Measurements from ENCODE around the gene POLD4.

Gene POLD4

GRCh38 chr11:67387518-67387917 lies 34.2 kb upstream of the POLD4 start:
- DNase-seq: no peak

DNA sequence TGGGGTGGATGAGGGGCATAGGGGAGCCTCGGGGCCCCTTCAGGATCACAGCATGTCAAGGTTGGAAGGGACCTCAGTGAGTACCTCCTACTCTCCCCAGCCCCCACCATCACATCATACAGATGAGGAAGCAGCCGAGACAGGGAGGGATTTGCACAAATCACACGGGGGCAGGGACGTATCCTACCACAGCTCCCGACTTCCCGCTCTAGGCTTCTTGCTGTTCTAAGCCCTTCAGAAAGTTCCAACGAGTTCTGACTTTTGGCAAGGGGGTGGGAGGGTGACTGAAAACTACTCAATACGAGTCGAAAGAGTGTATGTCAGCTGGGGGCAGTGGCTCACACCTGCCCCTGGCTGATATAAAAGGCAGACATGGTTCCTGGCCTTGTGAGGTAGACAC lies 33.7 kb upstream of the POLD4 start:
- no peak for DNase-seq

DNA sequence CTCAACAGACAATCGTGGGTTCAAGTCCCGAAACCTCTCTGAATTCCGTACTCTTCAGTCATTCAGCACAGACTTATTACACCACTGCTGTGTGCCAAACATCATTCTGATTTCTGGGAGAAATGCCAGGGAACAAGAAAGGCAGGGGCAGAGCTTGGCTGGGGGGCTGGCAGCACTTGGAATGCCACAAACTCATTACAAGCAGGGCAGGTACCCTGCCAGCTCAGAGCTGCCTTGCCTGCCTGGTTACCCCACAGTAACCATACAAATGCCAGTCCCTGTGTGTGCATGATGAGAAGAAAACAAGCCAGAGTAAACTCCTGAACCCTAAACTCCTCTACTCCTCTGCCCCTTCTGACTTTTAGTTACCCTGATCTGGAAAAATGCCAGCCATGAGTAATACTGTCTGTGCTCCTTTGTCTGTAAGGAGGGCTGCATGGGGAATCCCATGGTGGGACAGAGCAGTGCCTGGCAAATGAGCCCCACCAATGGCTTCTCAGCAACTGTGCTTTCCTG lies 31.6 kb upstream of the POLD4 start:
- no peak for DNase-seq

DNA sequence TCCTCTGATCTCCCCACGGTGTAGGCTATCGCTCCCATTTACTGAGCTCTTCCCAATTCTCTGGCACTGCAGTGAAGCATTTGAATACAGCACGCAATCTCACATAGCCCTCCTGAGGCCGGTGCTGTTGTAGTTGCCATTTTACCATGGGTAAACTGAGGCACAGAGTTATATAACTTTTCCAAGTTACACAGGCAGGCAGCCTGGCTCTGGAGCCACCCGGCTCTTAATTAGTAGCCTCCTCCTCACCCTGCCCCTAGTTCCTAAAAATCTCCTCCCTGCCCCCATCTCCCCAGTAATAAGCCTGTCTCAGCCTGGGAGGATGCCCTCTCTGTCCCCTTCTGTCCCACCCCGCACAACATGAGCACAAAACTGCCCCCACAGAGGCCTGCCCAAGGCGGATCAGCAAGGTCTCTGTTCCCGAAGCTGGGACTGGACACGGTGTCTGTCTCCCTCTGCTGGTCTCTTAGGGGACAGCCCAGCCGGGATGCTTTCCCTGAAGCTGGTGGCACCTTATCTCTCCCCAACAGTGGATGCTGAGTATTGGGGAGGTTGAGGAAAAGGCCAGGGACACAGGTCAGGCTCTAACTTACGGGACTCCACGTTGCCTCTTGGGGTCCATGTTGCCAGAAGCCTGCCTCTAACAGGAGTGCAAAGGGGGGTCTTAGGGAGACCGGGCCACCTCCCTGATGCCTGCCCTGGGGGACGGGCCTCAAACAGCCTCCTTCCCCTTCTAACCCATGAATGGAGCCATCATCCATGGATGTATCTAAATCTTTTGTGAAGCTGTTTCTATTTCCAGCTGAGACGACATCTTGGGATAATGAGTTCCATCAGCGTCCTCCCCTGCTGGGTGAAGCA lies 29.2 kb upstream of the POLD4 start:
- DNase-seq: peak; percentile 77

- no peak for DNase-seq
Measured at GRCh38 chr11:67381244-67381972, 28.1 kb upstream of the POLD4 start.

DNA sequence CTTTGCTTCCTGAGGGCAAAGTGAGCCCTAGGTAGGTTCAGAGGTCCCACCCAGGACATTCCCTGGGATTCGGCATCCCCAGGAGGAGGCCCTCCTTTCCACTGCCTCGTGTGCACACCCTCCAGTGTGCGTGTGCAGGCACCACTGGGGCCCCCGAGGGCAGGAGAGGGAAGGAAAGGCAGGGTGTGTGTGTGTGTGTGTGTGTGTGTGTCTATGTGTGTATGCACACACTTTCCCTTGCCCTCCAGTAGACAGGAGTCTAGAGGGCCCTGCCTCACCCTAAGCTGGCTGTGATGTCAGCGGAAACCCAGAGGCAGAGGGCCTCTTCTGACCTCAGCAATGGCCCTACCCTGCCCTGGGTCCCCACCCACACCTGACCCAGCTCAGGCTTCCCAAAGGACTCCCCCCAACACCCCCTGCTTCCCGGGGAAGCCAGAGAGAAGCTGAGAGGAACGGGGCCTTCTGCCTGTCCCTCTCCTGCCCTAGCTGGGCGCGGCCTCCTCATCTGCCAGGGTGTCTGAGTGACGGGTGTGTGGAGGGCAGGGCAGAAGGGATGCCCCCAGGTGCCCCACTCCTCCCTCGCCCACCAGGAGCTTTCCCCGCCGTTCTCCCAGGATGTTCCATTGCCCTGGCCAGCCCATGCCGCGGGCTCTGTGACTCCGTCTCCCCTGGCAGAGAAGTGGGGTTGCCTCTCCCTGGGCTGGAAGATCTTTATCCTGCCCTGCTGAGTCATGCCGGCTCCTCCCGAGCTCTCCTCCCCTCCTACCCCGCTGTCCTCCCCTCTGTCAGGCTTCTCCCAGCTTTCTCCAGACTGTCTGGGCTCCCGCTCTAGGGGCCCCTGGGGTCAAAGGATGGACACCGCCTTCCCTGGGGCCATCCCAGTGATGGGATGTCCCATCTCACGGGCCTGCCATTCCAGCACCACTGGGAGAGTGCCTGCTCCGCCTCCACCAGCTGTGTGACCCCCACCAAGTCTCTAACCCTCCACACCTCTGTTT lies 26.0 kb upstream of the POLD4 start:
- DNase-seq: no peak

GRCh38 chr11:67378544-67378943 lies 25.2 kb upstream of the POLD4 start:
- DNase-seq: no peak

DNA sequence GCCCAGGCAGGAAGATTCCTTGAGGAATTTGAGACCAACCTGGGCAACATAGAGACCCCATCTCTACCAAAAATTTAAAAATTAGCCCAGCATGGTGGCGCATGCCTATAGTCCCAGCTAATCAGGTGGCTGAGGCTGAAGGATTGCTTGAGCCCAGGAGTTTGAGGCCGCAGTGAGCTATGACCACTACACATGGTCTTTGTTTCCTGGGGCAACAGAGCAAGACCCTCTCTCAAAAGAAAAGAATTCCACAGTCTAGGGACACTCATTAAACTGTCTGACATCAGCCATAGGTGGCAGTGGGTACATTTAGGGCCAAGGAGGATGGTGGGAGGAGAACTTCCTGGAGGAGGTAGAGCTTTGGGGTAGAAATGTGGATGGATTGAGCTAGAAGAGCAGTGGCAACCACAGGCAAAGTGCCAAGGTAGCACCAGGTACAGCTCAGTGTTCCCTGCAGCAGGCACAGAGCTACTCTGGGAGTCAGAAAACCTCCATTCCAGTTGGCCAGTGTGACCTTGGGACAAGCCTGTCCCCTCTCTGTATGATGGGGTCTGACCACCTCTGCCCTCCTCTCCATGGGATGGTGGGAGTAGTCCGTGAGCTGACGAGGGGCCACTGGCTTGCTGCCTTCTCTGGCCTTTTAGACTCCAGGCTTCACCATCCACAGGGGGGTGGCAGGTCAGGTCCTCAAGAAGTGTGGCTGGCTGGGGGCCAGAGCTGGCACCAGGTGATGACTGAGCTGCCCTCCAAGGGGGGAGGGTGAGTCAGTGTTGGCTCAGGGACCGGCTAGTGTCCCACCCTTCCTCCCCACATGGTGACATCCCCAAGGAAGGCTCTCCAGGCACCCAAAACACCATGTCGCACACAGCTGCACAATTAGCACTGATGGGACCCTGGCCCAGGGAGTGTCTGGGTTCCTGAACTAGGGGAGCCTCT lies 23.8 kb upstream of the POLD4 start:
- DNase-seq: no peak

- no peak for DNase-seq
Measured at GRCh38 chr11:67376063-67376820, 22.9 kb upstream of the POLD4 start.

GRCh38 chr11:67375320-67376055 lies 22.1 kb upstream of the POLD4 start:
- DNase-seq: no peak

- DNase-seq: no peak
Measured at GRCh38 chr11:67374571-67375281, 21.4 kb upstream of the POLD4 start.

DNA sequence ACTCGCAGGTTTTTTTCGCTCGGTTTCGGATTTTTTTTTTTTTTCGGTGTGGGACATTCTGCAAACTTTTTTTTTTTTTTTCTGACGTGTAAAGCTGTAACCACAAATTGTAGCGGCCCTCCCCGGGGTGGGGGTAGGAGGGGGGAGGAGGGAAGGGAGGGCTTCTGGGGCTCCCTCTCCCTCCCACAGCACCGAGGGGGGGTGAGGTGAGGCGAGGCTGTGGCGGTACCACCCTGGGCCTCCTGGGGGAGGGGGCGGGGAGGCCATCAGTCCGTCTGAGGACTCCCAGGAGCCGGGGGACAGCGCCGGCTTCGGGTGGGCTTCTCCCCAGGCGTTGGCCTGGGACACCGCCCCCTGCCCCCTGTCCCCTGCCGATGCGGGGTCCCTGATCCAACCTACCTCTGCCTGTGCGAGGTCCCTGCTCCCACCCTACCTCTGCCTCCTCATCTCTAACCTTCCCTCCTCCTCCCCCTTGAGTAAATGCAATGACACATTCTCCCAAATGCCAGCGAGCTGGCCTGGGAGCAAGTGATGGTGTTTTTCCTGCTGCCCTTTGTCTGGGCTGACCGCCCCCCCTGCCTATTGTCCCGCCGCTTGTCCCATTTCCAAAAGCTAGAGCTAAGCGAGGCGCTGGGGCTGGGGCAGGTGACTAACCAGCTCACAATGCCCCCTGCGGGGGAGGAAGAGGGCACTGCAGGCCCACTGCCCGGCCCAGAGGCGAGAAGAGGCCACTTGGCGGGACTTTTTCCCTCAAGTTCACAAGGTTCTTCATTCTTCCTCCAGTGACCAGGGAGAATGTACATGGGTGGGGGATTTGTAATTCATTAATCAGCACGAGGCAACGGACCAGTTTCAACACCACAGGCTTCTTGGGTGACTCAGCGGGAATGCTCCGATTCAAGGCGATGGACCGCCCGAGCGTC lies 20.6 kb upstream of the POLD4 start:
- peak; percentile 84 for DNase-seq

GRCh38 chr11:67372993-67373647 lies 19.8 kb upstream of the POLD4 start, which contains the start of gene CLCF1:
CLCF1 (minus strand) TSS chr11:67373598; CDS start chr11:67373539, 59 bp downstream.
- no peak for DNase-seq

GRCh38 chr11:67372321-67372992 lies 19.1 kb upstream of the POLD4 start:
- DNase-seq: no peak

GRCh38 chr11:67371911-67372320 lies 18.6 kb upstream of the POLD4 start:
- no peak for DNase-seq

DNA sequence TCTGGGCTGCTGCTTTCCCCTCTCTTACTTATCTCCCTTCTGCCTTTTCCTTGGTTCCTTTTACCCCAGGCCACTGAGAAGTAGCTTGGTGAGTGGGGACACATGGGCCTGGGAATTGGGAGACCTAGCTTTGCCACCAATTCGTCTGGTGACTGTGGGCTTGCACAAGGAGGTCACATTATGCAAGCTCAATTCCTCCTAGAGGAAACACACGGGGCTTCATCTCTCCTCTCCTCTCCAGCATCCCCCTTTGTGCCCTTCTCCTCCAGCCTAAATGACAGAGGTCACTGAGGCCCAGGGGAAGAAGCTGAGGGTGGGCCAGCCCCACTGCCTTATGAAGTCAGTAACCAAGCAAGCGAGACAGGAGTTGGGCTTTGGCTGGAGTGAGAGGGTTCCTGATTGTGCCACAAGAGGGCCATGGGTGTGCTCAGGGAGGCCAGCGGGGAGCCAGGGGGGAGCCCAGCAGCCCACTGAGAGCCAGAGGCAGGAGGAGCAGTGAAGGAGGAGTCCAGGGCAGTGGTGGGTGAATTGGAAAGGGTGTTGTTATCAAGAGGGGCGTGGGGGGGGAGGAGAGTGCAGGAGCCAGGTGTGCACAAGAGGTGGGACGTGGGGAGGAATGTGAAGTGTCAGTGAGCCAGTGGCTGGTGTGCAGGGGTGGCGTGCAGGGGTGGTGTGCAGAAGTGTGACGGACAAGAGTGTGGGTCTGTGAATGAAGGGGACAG lies 18.0 kb upstream of the POLD4 start:
- no peak for DNase-seq

Data from central memory CD4-positive, alpha-beta T cell (primary cell).